Measurements from ENCODE around the gene YES1. TPM values are rescaled to one million over a fixed set of nuclear protein-coding genes. Genes with fewer than 3 reads are reported as not detected.

The YES1 gene
- total and polyA plus RNA-seq, 5 donors from 2014 or later: 0.23 to 4.1 (median 1.5) TPM

- H3K9me3 Mint-ChIP-seq: no peaks in the 10 kb centered on the region
- peaks cover 5 to 45% (median 19%) of the 10 kb centered on the region in 4 donors for H3K4me1 Mint-ChIP-seq
- H3K4me3 Mint-ChIP-seq: peak overlapping the region in 1 of 4 donors; percentile 29
- H3K4me1 ChIP-seq (ENCODE audit: control insufficient read depth, insufficient read depth, low read length, poor library complexity, severe bottlenecking): peaks cover 15% of the 10 kb centered on the region
- H3K36me3 ChIP-seq (ENCODE audit: control insufficient read depth, insufficient read depth, low read length): no peaks in the 10 kb centered on the region
- no peak overlapping the region for H3K27ac ChIP-seq (ENCODE audit: insufficient read depth, low read length, poor library complexity, severe bottlenecking)
- no peak overlapping the region for H3K27ac Mint-ChIP-seq
- peaks cover 8% of the 10 kb centered on the region for H3K27me3 ChIP-seq (ENCODE audit: control insufficient read depth, insufficient read depth, low read length)
- no peak overlapping the region for H3K4me3 ChIP-seq (ENCODE audit: low read depth, low read length)
- no peaks in the 10 kb centered on the region for H3K9me3 ChIP-seq (ENCODE audit: control insufficient read depth in 2 of 2, low read length in 2 of 2)
- H3K27me3 Mint-ChIP-seq: peaks cover 20% of the 10 kb centered on the region
- ATAC-seq (ENCODE audit: low read depth in 2 of 2) (no peak), DNase-seq (no peak)
- no peaks in the 10 kb centered on the region for H3K36me3 Mint-ChIP-seq
Observed at GRCh38 chr18:816869-817268, 4.8 kb upstream of the YES1 start.

- H3K9me3 ChIP-seq (ENCODE audit: control insufficient read depth in 2 of 2, low read length in 2 of 2): no peaks in the 10 kb centered on the region
- H3K4me3 ChIP-seq (ENCODE audit: low read depth, low read length): no peak overlapping the region
- H3K27ac ChIP-seq (ENCODE audit: insufficient read depth, low read length, poor library complexity, severe bottlenecking): no peak overlapping the region
- DNase-seq (no peak), ATAC-seq (ENCODE audit: low read depth in 2 of 2) (no peak)
- no peaks in the 10 kb centered on the region for H3K36me3 Mint-ChIP-seq
- H3K4me1 ChIP-seq (ENCODE audit: control insufficient read depth, insufficient read depth, low read length, poor library complexity, severe bottlenecking): peaks cover 20% of the 10 kb centered on the region
- H3K4me3 Mint-ChIP-seq: peak overlapping the region in 1 of 4 donors; percentile 31
- no peaks in the 10 kb centered on the region for H3K36me3 ChIP-seq (ENCODE audit: control insufficient read depth, insufficient read depth, low read length)
- no peaks in the 10 kb centered on the region for H3K9me3 Mint-ChIP-seq
- H3K27me3 ChIP-seq (ENCODE audit: control insufficient read depth, insufficient read depth, low read length): peaks cover 8% of the 10 kb centered on the region
- H3K4me1 Mint-ChIP-seq: peaks cover 7 to 47% (median 21%) of the 10 kb centered on the region in 4 donors
- H3K27ac Mint-ChIP-seq: no peak overlapping the region
- peaks cover 20% of the 10 kb centered on the region for H3K27me3 Mint-ChIP-seq
Observed at GRCh38 chr18:816088-816653, 4.1 kb upstream of the YES1 start.

- Mint-ChIP-seq H3K4me1 (peaks cover 15 to 52% (median 28%) of the 10 kb centered on the region in 4 donors), H3K36me3 (no peaks in the 10 kb centered on the region), H3K4me3 (peak overlapping the region in 1 of 4 donors; percentile 31), H3K9me3 (no peaks in the 10 kb centered on the region), H3K27me3 (peaks cover 27% of the 10 kb centered on the region), H3K27ac (no peak overlapping the region)
- Histone ChIP-seq H3K4me1 (ENCODE audit: control insufficient read depth, insufficient read depth, low read length, poor library complexity, severe bottlenecking) (peaks cover 29% of the 10 kb centered on the region), H3K4me3 (ENCODE audit: low read depth, low read length) (no peak overlapping the region), H3K27me3 (ENCODE audit: control insufficient read depth, insufficient read depth, low read length) (peaks cover 10% of the 10 kb centered on the region), H3K27ac (ENCODE audit: insufficient read depth, low read length, poor library complexity, severe bottlenecking) (no peak overlapping the region), H3K9me3 (ENCODE audit: control insufficient read depth in 2 of 2, low read length in 2 of 2) (no peaks in the 10 kb centered on the region), H3K36me3 (ENCODE audit: control insufficient read depth, insufficient read depth, low read length) (no peaks in the 10 kb centered on the region)
- ATAC-seq (ENCODE audit: low read depth in 2 of 2): no peak
- DNase-seq: no peak
Observed at GRCh38 chr18:815353-815752, 3.3 kb upstream of the YES1 start.

GRCh38 chr18:814300-815084, 2.5 kb upstream of the YES1 start:
- ATAC-seq (ENCODE audit: low read depth in 2 of 2) (no peak), DNase-seq (no peak)
- H3K4me1 ChIP-seq (ENCODE audit: control insufficient read depth, insufficient read depth, low read length, poor library complexity, severe bottlenecking): peaks cover 33% of the 10 kb centered on the region
- H3K27me3 ChIP-seq (ENCODE audit: control insufficient read depth, insufficient read depth, low read length): peaks cover 17% of the 10 kb centered on the region
- H3K9me3 ChIP-seq (ENCODE audit: control insufficient read depth in 2 of 2, low read length in 2 of 2): no peaks in the 10 kb centered on the region
- Mint-ChIP-seq H3K36me3 (no peaks in the 10 kb centered on the region), H3K27ac (no peak overlapping the region), H3K27me3 (peaks cover 34% of the 10 kb centered on the region), H3K9me3 (no peaks in the 10 kb centered on the region), H3K4me3 (peak overlapping the region in 3 of 4 donors; percentile 13 to 44 (median 28)), H3K4me1 (peaks cover 23 to 60% (median 36%) of the 10 kb centered on the region in 4 donors)
- H3K4me3 ChIP-seq (ENCODE audit: low read depth, low read length): no peak overlapping the region
- no peak overlapping the region for H3K27ac ChIP-seq (ENCODE audit: insufficient read depth, low read length, poor library complexity, severe bottlenecking)
- H3K36me3 ChIP-seq (ENCODE audit: control insufficient read depth, insufficient read depth, low read length): no peaks in the 10 kb centered on the region

- peaks cover 31% of the 10 kb centered on the region for H3K27me3 Mint-ChIP-seq
- no peaks in the 10 kb centered on the region for H3K36me3 Mint-ChIP-seq
- peaks cover 33% of the 10 kb centered on the region for H3K4me1 ChIP-seq (ENCODE audit: control insufficient read depth, insufficient read depth, low read length, poor library complexity, severe bottlenecking)
- DNase-seq: peak; percentile 39 to 88 (median 56)
- peak overlapping the region; percentile 88 for H3K27ac ChIP-seq (ENCODE audit: insufficient read depth, low read length, poor library complexity, severe bottlenecking)
- H3K4me3 Mint-ChIP-seq: peak overlapping the region; percentile 87 to 94 (median 93)
- no peaks in the 10 kb centered on the region for H3K9me3 ChIP-seq (ENCODE audit: control insufficient read depth in 2 of 2, low read length in 2 of 2)
- H3K27me3 ChIP-seq (ENCODE audit: control insufficient read depth, insufficient read depth, low read length): peaks cover 21% of the 10 kb centered on the region
- H3K4me1 Mint-ChIP-seq: peaks cover 23 to 70% (median 44%) of the 10 kb centered on the region in 4 donors
- peak; percentile 58 to 60 for ATAC-seq (ENCODE audit: low read depth in 2 of 2)
- H3K27ac Mint-ChIP-seq: peak overlapping the region; percentile 97 to 99 (median 98)
- H3K36me3 ChIP-seq (ENCODE audit: control insufficient read depth, insufficient read depth, low read length): no peaks in the 10 kb centered on the region
- H3K9me3 Mint-ChIP-seq: no peaks in the 10 kb centered on the region
- H3K4me3 ChIP-seq (ENCODE audit: low read depth, low read length): peak overlapping the region; percentile 82
Observed at GRCh38 chr18:813172-814071, 1.4 kb upstream of the YES1 start.

GRCh38 chr18:812376-813171, 532 bp upstream of the YES1 start:
- peak overlapping the region; percentile 82 for H3K4me3 ChIP-seq (ENCODE audit: low read depth, low read length)
- H3K27me3 ChIP-seq (ENCODE audit: control insufficient read depth, insufficient read depth, low read length): peaks cover 18% of the 10 kb centered on the region
- peak overlapping the region; percentile 88 for H3K27ac ChIP-seq (ENCODE audit: insufficient read depth, low read length, poor library complexity, severe bottlenecking)
- H3K4me3 Mint-ChIP-seq: peak overlapping the region; percentile 87 to 94 (median 93)
- H3K36me3 Mint-ChIP-seq: no peaks in the 10 kb centered on the region
- ATAC-seq (ENCODE audit: low read depth in 2 of 2) (peak; percentile 56 to 64), DNase-seq (peak; percentile 72 to 83 (median 79))
- peaks cover 27% of the 10 kb centered on the region for H3K27me3 Mint-ChIP-seq
- H3K27ac Mint-ChIP-seq: peak overlapping the region; percentile 97 to 99 (median 98)
- no peaks in the 10 kb centered on the region for H3K9me3 ChIP-seq (ENCODE audit: control insufficient read depth in 2 of 2, low read length in 2 of 2)
- peaks cover 33% of the 10 kb centered on the region for H3K4me1 ChIP-seq (ENCODE audit: control insufficient read depth, insufficient read depth, low read length, poor library complexity, severe bottlenecking)
- H3K9me3 Mint-ChIP-seq: no peaks in the 10 kb centered on the region
- peaks cover 23 to 78% (median 51%) of the 10 kb centered on the region in 4 donors for H3K4me1 Mint-ChIP-seq
- no peaks in the 10 kb centered on the region for H3K36me3 ChIP-seq (ENCODE audit: control insufficient read depth, insufficient read depth, low read length)
